Activated CD4-positive, alpha-beta T cell treated with anti-CD3 and anti-CD28 coated beads, Interleukin-2, amount 50 U/mL, for 4 hours (primary cell): ENCODE data around the gene NUP93.
"Not testable (repeated sequence)": the region's sequence is repeated elsewhere in the genome, so short reads cannot be mapped to it uniquely, and the experiment has no call there.

Experiments used
- DNase-seq, 2 experiments: peaks; one replicate each; pipeline ENCODE4 v3.0.0-alpha.2; 2020

NUP93 gene

GRCh38 chr16:56783344-56783743 lies 53.4 kb downstream of the NUP93 start:
- no peak for DNase-seq

GRCh38 chr16:56785317-56785716 lies 55.4 kb downstream of the NUP93 start:
- no peak for DNase-seq

GRCh38 chr16:56787167-56787566 lies 57.2 kb downstream of the NUP93 start:
- DNase-seq, result no peak

- DNase-seq, result no peak
Measured at GRCh38 chr16:56788435-56788834, 58.5 kb downstream of the NUP93 start.

GRCh38 chr16:56789360-56789759 lies 59.4 kb downstream of the NUP93 start:
- peak in 1 of 2 experiments; percentile 3 for DNase-seq

GRCh38 chr16:56792967-56793366 lies 63.0 kb downstream of the NUP93 start:
- no peak for DNase-seq

- DNase-seq, result no peak
Measured at GRCh38 chr16:56793492-56793891, 63.6 kb downstream of the NUP93 start.

- no peak for DNase-seq
Measured at GRCh38 chr16:56795011-56795410, 65.1 kb downstream of the NUP93 start.

- not testable (repeated sequence) for DNase-seq
Measured at GRCh38 chr16:56797038-56797437, 67.1 kb downstream of the NUP93 start.

GRCh38 chr16:56797861-56798260 lies 67.9 kb downstream of the NUP93 start:
- DNase-seq, result no peak

GRCh38 chr16:56798955-56799354 lies 69.0 kb downstream of the NUP93 start:
- no peak for DNase-seq

- DNase-seq, result no peak
Measured at GRCh38 chr16:56800355-56800754, 70.4 kb downstream of the NUP93 start.

GRCh38 chr16:56801762-56802161 lies 71.8 kb downstream of the NUP93 start:
- no peak for DNase-seq

GRCh38 chr16:56807011-56807675 lies 77.2 kb downstream of the NUP93 start:
- no peak for DNase-seq

- DNase-seq, result not testable (repeated sequence)
Measured at GRCh38 chr16:56807676-56808067, 77.7 kb downstream of the NUP93 start.

- no peak for DNase-seq
Measured at GRCh38 chr16:56810954-56811353, 81.0 kb downstream of the NUP93 start.

GRCh38 chr16:56811602-56812001 lies 81.7 kb downstream of the NUP93 start:
- not testable (repeated sequence) for DNase-seq

GRCh38 chr16:56812884-56813283 lies 83.0 kb downstream of the NUP93 start:
- no peak for DNase-seq

GRCh38 chr16:56814537-56815432 lies 84.9 kb downstream of the NUP93 start:
- DNase-seq, result no peak

- no peak for DNase-seq
Measured at GRCh38 chr16:56815721-56816120, 85.8 kb downstream of the NUP93 start.

- no peak for DNase-seq
Measured at GRCh38 chr16:56817056-56817455, 87.1 kb downstream of the NUP93 start.

GRCh38 chr16:56817938-56818337 lies 88.0 kb downstream of the NUP93 start:
- no peak for DNase-seq

- DNase-seq, result no peak
Measured at GRCh38 chr16:56823081-56823733, 93.3 kb downstream of the NUP93 start.

- no peak for DNase-seq
Measured at GRCh38 chr16:56824331-56824730, 94.4 kb downstream of the NUP93 start.
